ENCODE data around the gene DDAH1.

Gene DDAH1

GRCh38 chr1:85440612-85441011 is 24.3 kb downstream of the DDAH1 start:
- no peak for DNase-seq (ENCODE audit: low read depth in 2 of 2)

GRCh38 chr1:85438353-85438752 is 26.6 kb downstream of the DDAH1 start:
- no peak for DNase-seq (ENCODE audit: low read depth in 2 of 2)

- no peak for DNase-seq (ENCODE audit: low read depth in 2 of 2)
Observed at GRCh38 chr1:85437139-85437538, 27.8 kb downstream of the DDAH1 start.

- no peak for DNase-seq (ENCODE audit: low read depth in 2 of 2)
Observed at GRCh38 chr1:85433096-85433495, 31.9 kb downstream of the DDAH1 start.

- no peak for DNase-seq (ENCODE audit: low read depth in 2 of 2)
Observed at GRCh38 chr1:85428471-85429089, 36.4 kb downstream of the DDAH1 start.

- no peak for DNase-seq (ENCODE audit: low read depth in 2 of 2)
Observed at GRCh38 chr1:85427849-85428248, 37.1 kb downstream of the DDAH1 start.

DNA sequence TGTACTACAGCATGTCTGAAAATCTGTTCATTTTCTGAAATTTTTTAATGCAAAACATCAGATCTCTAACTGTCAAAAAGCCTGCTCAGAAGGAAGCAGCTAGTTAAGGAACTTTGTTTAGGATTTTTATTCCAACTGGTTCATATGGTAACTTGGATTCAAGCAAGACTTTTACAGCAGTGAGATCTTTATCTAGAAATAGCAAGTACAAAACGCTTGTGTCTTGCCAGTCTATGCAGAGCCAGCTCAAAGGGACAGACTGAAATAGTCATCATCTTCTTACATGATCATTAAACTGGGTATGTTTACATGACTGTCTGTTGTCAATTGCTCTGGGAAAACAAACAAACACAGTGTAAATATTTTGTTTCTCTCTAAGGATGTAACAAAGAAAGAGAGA is 37.6 kb downstream of the DDAH1 start:
- no peak for DNase-seq (ENCODE audit: low read depth in 2 of 2)

GRCh38 chr1:85421179-85421578 is 43.8 kb downstream of the DDAH1 start:
- no peak for DNase-seq (ENCODE audit: low read depth in 2 of 2)

DNA sequence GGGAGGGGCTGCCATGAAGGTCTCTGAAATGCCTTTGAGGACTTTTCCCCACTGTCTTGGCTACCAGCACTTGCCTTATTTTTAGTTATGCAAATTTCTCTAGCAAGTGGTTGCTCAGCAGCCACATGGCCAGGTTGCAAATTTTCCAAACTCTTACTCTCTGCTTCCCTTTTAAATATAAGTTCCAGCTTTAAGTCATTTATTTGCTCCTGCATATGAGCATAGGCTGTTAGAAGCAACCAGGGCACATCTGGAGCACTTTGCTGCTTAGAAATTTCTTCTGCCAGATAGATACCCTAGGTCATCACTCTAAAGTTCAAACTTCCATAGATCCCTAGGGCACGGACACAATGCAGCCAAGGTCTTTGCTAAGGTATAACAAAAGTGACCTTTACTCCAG is 44.8 kb downstream of the DDAH1 start:
- DNase-seq (ENCODE audit: low read depth in 2 of 2): no peak

DNA sequence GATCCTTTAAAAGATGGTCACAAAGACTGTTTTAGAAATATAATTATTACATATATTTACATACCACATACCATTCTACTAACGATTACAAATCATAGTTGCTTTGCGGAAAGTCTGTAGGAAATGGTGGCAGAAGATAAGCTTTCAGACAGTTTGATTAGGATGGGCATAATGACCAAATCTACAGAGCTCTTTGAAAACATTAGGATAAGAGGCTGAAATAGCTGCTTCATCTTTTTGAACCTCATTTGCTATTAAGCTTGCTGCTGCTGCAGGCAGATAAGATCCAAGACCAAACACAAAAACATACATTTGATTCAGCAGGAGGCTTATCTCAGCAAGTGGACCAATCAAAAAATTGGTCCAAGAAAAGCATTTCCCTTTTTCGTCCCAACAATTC is 47.1 kb downstream of the DDAH1 start:
- no peak for DNase-seq (ENCODE audit: low read depth in 2 of 2)

DNA sequence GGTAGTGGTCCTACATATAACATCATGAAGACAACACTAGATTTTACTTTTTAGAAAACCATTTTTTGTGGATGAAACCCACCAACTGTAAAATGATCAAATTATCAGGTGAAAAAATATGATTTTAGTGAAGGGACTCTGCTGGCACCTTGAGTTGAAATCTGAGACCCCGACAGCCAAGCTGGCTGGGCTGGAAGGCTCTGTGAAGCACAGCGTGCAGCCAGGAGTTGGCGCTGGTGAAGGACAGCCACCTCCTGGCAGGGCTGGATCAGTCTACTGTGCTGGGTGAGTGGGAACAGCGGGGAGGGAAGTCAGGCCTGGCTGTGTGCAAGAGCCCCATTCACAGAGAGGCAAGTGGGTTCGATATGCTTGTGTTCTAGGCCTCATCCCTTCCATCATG is 47.9 kb downstream of the DDAH1 start:
- no peak for DNase-seq (ENCODE audit: low read depth in 2 of 2)

DNA sequence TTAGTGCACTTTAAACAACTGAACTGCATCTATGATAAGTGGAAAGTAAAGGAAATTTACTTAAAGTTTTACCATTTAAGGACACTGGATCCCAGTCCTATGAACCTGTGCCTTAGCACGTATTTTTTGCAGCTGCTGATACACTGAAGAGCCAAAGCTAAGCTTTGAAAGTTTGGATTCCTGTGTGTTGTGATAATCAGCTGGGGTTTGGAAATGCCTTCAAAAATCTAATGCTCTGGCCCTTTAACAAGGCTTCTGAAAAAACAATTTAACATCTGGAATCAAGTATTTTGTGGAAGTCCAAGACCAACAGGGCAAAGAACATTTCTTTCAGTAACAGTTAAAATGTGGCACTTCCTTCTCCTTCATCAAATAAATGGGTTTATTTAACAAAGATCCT is 51.8 kb downstream of the DDAH1 start:
- no peak for DNase-seq (ENCODE audit: low read depth in 2 of 2)

DNA sequence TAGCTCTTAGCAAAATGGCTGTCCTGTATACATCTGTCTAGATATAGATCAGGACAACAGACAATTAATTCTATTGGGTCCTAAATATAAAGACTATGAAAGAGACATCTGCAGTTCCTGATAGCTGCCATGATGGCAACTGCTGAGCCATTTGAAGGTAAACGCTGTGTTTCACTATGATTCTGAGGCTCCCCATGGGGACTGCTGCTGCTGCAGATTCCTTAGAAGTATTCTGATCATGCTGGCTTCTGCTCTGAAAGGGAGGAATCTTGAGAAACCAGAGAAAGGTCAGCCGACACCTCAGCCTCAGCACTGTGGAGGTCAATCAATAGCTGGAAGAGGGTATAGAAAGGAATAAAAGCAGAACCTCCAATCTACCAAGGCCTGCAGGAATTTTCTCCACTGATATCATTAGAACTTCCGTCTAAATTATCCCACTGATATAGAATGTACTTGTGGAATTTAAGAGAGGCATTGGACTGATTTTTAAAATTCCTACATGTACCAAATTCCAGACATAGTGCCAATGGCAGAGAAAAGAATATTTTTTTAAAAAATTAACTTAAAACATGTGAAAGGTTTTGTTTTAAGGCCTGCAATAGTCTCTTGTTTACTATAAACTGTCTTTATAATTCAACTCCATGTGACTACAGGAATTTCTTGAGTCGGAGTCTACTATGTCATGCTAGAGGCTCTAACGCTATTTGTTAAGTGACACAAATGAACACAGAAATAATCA is 53.2 kb downstream of the DDAH1 start:
- DNase-seq (ENCODE audit: low read depth in 2 of 2): no peak

DNA sequence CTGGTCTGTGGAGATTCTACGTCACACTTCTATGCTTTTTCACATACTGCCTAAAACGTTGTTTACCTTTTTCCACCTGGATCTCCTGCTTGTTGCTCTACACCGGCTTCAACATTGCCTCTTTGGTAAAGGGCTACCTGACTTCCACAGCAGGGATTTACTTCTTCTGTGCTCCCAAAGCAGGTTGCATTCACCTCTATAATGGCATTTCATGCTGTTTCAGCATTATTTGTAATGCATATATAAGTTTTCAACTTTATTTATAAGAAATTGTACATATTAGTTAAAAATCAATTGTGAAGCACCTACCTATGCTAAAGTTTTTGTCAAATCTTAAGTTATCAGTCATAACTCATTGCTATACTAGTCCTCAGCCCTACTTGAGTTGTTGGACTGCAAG is 55.4 kb downstream of the DDAH1 start:
- no peak for DNase-seq (ENCODE audit: low read depth in 2 of 2)

- no peak for DNase-seq (ENCODE audit: low read depth in 2 of 2)
Observed at GRCh38 chr1:85407746-85408377, 57.1 kb downstream of the DDAH1 start.

DNA sequence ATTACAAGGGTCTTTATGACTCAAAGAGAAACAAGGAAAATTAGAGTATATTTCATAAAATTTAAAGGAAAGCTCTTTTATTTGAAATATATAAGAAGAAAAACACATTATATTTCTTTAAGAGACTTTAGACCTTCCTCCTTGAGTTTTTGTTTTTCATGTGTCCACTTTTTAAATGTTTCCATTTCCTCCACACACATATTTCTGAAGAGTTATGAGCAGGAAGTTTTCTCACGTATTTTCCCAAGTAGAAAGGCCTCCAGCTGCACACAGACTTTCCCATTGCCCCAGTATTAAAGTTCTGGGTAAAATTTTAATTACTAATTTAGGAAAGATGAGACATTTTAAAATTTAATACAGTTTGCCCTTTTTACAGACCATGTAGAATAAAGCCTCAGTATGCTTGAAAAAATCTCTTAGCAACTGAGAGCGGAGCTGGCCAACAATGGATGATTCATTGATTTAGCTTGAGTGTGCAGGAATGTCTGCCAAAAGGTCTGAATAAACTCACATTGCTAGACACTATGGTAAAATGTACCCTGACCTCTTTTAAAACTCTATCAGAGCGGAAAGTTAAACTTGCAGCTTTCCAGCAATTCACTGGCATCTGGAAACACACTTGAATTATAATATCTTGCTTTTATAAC is 57.9 kb downstream of the DDAH1 start:
- no peak for DNase-seq (ENCODE audit: low read depth in 2 of 2)

DNA sequence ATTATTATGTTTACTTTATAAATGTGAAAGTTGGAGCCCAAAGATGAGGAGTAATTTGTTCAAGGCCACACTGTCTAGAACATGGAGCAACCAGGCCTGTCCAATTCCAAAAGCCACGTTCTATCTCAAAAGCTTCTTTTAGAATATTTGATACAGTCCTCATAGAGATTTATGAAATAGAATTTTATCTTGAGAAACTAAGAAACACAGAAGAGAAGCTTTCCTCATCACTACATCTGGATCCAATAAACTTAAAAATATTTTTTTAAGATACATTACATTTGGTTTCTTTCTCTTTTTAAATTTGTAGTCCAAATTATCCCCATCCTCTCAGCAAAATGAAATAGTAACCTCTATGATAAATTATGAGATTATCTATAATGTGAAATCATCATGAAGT is 58.9 kb downstream of the DDAH1 start:
- no peak for DNase-seq (ENCODE audit: low read depth in 2 of 2)

DNA sequence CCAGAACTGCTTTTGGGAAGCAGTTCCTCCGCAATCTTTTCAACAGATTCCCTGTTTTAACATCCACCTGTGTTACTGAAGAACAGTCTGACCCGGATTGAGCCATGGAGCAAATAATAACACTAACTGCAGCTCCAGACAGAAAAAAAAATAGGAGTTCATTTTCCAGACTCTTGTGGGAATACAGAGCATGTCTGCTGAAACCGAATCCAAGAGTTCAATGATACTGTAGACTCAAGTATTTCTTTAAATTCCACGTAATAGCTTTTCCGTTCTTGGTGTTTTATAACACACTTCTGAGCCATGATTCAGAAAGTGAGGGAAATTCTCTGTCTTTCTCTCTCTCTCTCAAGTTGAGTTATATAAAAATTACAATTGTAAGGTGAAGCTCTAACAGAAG is 60.6 kb downstream of the DDAH1 start:
- DNase-seq (ENCODE audit: low read depth in 2 of 2): no peak

DNA sequence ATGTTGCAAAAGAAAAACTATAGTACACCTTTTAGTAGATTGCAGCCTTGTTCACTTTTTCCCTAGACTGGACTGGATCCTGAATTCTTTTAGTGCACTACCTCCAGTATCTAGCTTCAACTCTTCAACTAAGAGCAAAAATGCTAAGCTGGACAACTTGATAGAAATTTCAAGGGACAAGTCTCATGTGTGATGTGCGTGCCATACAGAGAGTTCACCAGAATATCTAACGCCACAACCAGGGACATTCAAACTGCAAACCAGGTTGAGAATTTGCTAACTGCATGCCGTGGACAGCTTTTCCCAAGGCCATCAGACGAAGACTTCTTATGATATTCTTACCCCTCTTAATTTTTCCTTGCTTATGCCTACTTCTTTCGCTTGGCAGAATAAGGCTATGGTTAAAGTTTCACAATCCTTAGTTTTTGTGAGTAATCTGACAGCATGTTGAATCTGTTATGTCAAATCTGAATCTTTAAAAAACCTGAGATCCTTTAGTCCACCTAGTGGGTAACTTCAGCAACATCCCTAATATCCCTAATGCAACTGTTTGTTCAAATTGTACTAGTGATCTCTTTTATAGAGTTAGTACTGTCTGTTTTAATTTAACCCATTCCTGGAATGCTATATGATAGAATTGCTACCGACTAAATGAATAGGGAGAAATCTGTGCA is 66.4 kb downstream of the DDAH1 start:
- no peak for DNase-seq (ENCODE audit: low read depth in 2 of 2)

- DNase-seq (ENCODE audit: low read depth in 2 of 2): no peak
Observed at GRCh38 chr1:85397490-85398032, 67.4 kb downstream of the DDAH1 start.

GRCh38 chr1:85396194-85396593 is 68.8 kb downstream of the DDAH1 start:
- DNase-seq (ENCODE audit: low read depth in 2 of 2): no peak

- no peak for DNase-seq (ENCODE audit: low read depth in 2 of 2)
Observed at GRCh38 chr1:85394130-85394529, 70.8 kb downstream of the DDAH1 start.
